Heart left ventricle (tissue), 16 donors: Measurements from ENCODE around the gene WNT7B. TPM values are rescaled to one million over a fixed set of nuclear protein-coding genes. Genes with fewer than 3 reads are reported as not detected.

Experiments
- ATAC-seq, 4 donors: fragments of 200-7000 bp; cut with Tn5 transposase; one replicate each; pipeline ENCODE4 v1.9.1; 2020 to 2022; ENCODE audit warnings: moderate library complexity in 4 of 4, mild to moderate bottlenecking in 3 of 4, moderate number of reproducible peaks in 1 of 4
- DNase-seq, 5 donors: peaks; one replicate each; pipeline ENCODE4 v3.0.0-alpha.2; 2020
- H3K27ac ChIP-seq, 12 donors: fragments of 200-600 bp; sonication (generic) in 4 of 12; one replicate each; pipeline versions ENCODE4 v1.5.0 to v1.8.0; 2016 to 2022; ENCODE audit warnings: mild to moderate bottlenecking in 2 of 12
- H3K27me3 ChIP-seq, 9 donors: fragments of 200-600 bp; sonication (generic) in 2 of 9; one replicate each; pipeline versions ENCODE4 v1.5.1 to v1.8.0; 2016 to 2022; ENCODE audit warnings: mild to moderate bottlenecking in 3 of 9
- H3K36me3 ChIP-seq, 9 donors: fragments of 200-600 bp; sonication (generic) in 2 of 9; one replicate each; pipeline versions ENCODE4 v1.5.0 to v1.8.0; 2018 to 2022; ENCODE audit warnings: mild to moderate bottlenecking in 2 of 9
- H3K4me1 ChIP-seq, 12 donors: fragments of 200-600 bp; sonication (generic) in 4 of 12; one replicate each; pipeline versions ENCODE4 v1.5.0 to v1.8.0; 2016 to 2022; ENCODE audit warnings: mild to moderate bottlenecking in 3 of 12
- H3K4me3 ChIP-seq, 12 donors: fragments of 200-600 bp; sonication (generic) in 4 of 12; one replicate each; pipeline versions ENCODE4 v1.5.0 to v1.8.0; 2017 to 2022; ENCODE audit warnings: mild to moderate bottlenecking in 9 of 12, moderate library complexity in 4 of 12
- H3K9me3 ChIP-seq, 12 donors: fragments of 200-600 bp; sonication (generic) in 4 of 12; one replicate each; pipeline versions ENCODE4 v1.5.0 to v1.8.0; 2016 to 2022; ENCODE audit warnings: mild to moderate bottlenecking in 1 of 12
- CTCF ChIP-seq, 12 donors: fragments of 200-600 bp; sonication (generic) in 4 of 12; IDR thresholded peaks; one replicate each; pipeline versions ENCODE4 v1.5.0 to v1.8.0; 2018 to 2022; ENCODE audit warnings: antibody characterized with exemption in 12 of 12, mild to moderate bottlenecking in 5 of 12
- POLR2A ChIP-seq, 2 donors: fragments of 450-650 bp; IDR thresholded peaks; one replicate each; pipeline ENCODE4 v1.6.1; 2017; ENCODE audit warnings: antibody characterized with exemption in 2 of 2, mild to moderate bottlenecking in 2 of 2, moderate library complexity in 2 of 2
- WGBS, 4 donors: extraction: QIAGEN DNeasy Blood & Tissue Kit in 2 of 4; methylation state at CpG; one replicate each; pipeline versions ENCODE4 v1.1.5 to v1.1.7; 2013 to 2018; 5-methylcytosine and 5-hydroxymethylcytosine counted together
- intact Hi-C, 10 donors: fragments of 100-400 bp; cut with DNase I; formaldehyde crosslinking; loops; one replicate each; pipeline versions ENCODE4 v1.11.1 to v1.14.2; 2022
- polyA plus RNA-seq, 2 donors: library from polyadenylated mRNA; stranded (reverse); fragments of 200-250 nt; gene quantifications; one replicate each; pipeline ENCODE4 v1.2.3, GENCODE V29; 2013
- total RNA-seq, 9 donors: library from RNA; depleted of rRNA in 2 of 9; stranded (reverse); fragments of >200 nt in 2 of 9; fragmentation: NEBNext Ultra II Directional in 3 of 9; extraction: Animal tissue kit (Norgen Biotek cat#: 25700) in 3 of 9; gene quantifications; one replicate each; pipeline versions ENCODE4 v1.1.0 to v1.2.4, GENCODE V29; 2016 to 2023
- donor health status: ischemic (EF 13 %, LVEDD 7.1; RV severe dilation, severe dysfunction).
- donor health status: healthy with polysubstance abuse.
- donor health status: DM: no; HTN: yes; CAD: no.
- donor health status: DM: no; HTN: no; CAD: no.
- donor health status: ischemic (EF 25% LVEDD 6.9; RV normal size, moderate dysfunction).
- donor health status: ischemic (EF 25% LVEDD 5.7; RV mildly dilated, moderate dysfunction).
- donor health status: healthy.
- donor health status: DM: yes; HTN: yes; CAD: no.
- donor health status: ischemic (EF 35%, LVEDD 5.7; RV mildly dilated, moderate dysfunction).
- donor health status: nonischemic (EF 11% LVEDD 7.7; RV severe dilation, severe dysfunction).
- donor health status: DM: yes; HTN: yes; CAD: no.
- donor health status: PGD.
- donor health status: ischemic (EF 29% LVEDD 5.4; RV normal size, mild dysfunction).
- donor health status: nonischemic (EF 23%, LVEDD 6.1; RV moderate dilation, normal function).

WNT7B gene
- total and polyA plus RNA-seq, 11 donors, result 0.36 TPM; not detected in 10

- WGBS, 4 donors, result 63 to 79% (median 73%) methylated on average over 17 to 27 of the region's 27 CpGs
- Histone ChIP-seq H3K4me1 (peaks cover 20 to 67% (median 52%) of the 10 kb centered on the region in 12 donors), H3K36me3 (no peaks in the 10 kb centered on the region), H3K9me3 (no peaks in the 10 kb centered on the region), H3K27me3 (no peaks in the 10 kb centered on the region), H3K4me3 (no peak overlapping the region), H3K27ac (peak overlapping the region in 11 of 12 donors; percentile 63 to 97 (median 92))
- DNase-seq (peak in 3 of 5 donors; percentile 33 to 63 (median 33)), ATAC-seq (peak in 1 of 4 donors; percentile 0)
- TF ChIP-seq POLR2A (IDR thresholded peaks at IDR 0.05) (no peak), CTCF (IDR thresholded peaks at IDR 0.05) (no peak)
- intact Hi-C loops, result loop anchor here in 8 of 10 donors (1.0 to 10.0 kb wide), 8 partner anchors 119 to 549 kb away; partner anchors contain the start of genes PKDREJ (in 1 of the 8) and TTC38 (in 1 of the 8)
Measured at GRCh38 chr22:45995405-45996101, 18.6 kb upstream of the WNT7B start.

GRCh38 chr22:45994491-45995404, 17.8 kb upstream of the WNT7B start:
- ATAC-seq (peak; percentile 20 to 45 (median 43)), DNase-seq (peak; percentile 85 to 94 (median 87))
- H3K27me3 ChIP-seq, result no peaks in the 10 kb centered on the region
- no peaks in the 10 kb centered on the region for H3K36me3 ChIP-seq
- peak overlapping the region in 9 of 12 donors; percentile 80 to 97 (median 92) for H3K27ac ChIP-seq
- no peak overlapping the region for H3K4me3 ChIP-seq
- intact Hi-C loops, result loop anchor here in 9 of 10 donors (1.0 to 10.0 kb wide), 9 partner anchors 122 to 550 kb away; partner anchors contain the start of genes PKDREJ (in 1 of the 9) and TTC38 (in 1 of the 9)
- no peaks in the 10 kb centered on the region for H3K9me3 ChIP-seq
- H3K4me1 ChIP-seq, result peaks cover 20 to 61% (median 48%) of the 10 kb centered on the region in 12 donors
- 30 to 39% (median 37%) methylated on average over 4 to 27 of the region's 27 CpGs for WGBS, 4 donors
- TF ChIP-seq POLR2A (IDR thresholded peaks at IDR 0.05) (no peak), CTCF (IDR thresholded peaks at IDR 0.05) (peak; percentile 95 to 99 (median 98))

GRCh38 chr22:45993841-45994240, 16.9 kb upstream of the WNT7B start:
- no peak overlapping the region for H3K27ac ChIP-seq
- DNase-seq, result peak in 1 of 5 donors; percentile 7
- H3K4me3 ChIP-seq, result no peak overlapping the region
- ATAC-seq, result no peak
- no peaks in the 10 kb centered on the region for H3K36me3 ChIP-seq
- H3K4me1 ChIP-seq, result peaks cover 20 to 52% (median 43%) of the 10 kb centered on the region in 12 donors
- intact Hi-C loops, result loop anchor here in 9 of 10 donors (2.0 to 10.0 kb wide), 7 partner anchors 123 to 551 kb away; partner anchors contain the start of genes PKDREJ (in 1 of the 9) and TTC38 (in 1 of the 9)
- no peaks in the 10 kb centered on the region for H3K9me3 ChIP-seq
- WGBS, 4 donors, result 82% methylated on average over 2 of the region's 2 CpGs
- TF ChIP-seq CTCF (IDR thresholded peaks at IDR 0.05) (no peak), POLR2A (IDR thresholded peaks at IDR 0.05) (no peak)
- H3K27me3 ChIP-seq, result no peaks in the 10 kb centered on the region
